Measurements from ENCODE around the gene COTL1.

- TF ChIP-seq POLR2A (IDR thresholded peaks at IDR 0.05): no peak
- TF ChIP-seq, protein P1, sequence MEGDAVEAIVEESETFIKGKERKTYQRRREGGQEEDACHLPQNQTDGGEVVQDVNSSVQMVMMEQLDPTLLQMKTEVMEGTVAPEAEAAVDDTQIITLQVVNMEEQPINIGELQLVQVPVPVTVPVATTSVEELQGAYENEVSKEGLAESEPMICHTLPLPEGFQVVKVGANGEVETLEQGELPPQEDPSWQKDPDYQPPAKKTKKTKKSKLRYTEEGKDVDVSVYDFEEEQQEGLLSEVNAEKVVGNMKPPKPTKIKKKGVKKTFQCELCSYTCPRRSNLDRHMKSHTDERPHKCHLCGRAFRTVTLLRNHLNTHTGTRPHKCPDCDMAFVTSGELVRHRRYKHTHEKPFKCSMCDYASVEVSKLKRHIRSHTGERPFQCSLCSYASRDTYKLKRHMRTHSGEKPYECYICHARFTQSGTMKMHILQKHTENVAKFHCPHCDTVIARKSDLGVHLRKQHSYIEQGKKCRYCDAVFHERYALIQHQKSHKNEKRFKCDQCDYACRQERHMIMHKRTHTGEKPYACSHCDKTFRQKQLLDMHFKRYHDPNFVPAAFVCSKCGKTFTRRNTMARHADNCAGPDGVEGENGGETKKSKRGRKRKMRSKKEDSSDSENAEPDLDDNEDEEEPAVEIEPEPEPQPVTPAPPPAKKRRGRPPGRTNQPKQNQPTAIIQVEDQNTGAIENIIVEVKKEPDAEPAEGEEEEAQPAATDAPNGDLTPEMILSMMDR (IDR thresholded peaks at IDR 0.05): no peak
These were observed 75.7 kb downstream of the COTL1 start for GRCh38 chr16:84541999-84542817.
